Stimulated activated CD4-positive, alpha-beta T cell treated with anti-CD3 and anti-CD28 coated beads, Interleukin-12 subunit alpha, Interleukin-12 subunit beta, amount 100 ng/mL, for 48 hours (primary cell): ENCODE data around the gene RUFY4.

Source experiments
- DNase-seq, 3 donors: peaks; one replicate each; pipeline ENCODE4 v3.0.0-alpha.2; 2020; ENCODE audit warnings: low read depth in 2 of 3, low spot score in 1 of 3

Gene RUFY4

GRCh38 chr2:218060950-218061660 lies 7.9 kb upstream of the RUFY4 start:
- no peak for DNase-seq

- DNase-seq, result no peak
These were observed 5.6 kb upstream of the RUFY4 start for GRCh38 chr2:218063486-218063885.

- no peak for DNase-seq
These were observed 5.2 kb upstream of the RUFY4 start for GRCh38 chr2:218063896-218064295.

- no peak for DNase-seq
These were observed 3.6 kb upstream of the RUFY4 start for GRCh38 chr2:218065239-218066006.

- DNase-seq, result no peak
These were observed 2.0 kb upstream of the RUFY4 start for GRCh38 chr2:218066926-218067515.

- no peak for DNase-seq
These were observed 1.5 kb upstream of the RUFY4 start for GRCh38 chr2:218067523-218067922.

- DNase-seq, result no peak
These were observed 700 bp downstream of the RUFY4 start for GRCh38 chr2:218069606-218070300.

GRCh38 chr2:218070587-218070986 lies 1.5 kb downstream of the RUFY4 start:
- no peak for DNase-seq

- no peak for DNase-seq
These were observed 2.3 kb downstream of the RUFY4 start for GRCh38 chr2:218071218-218071937.

- no peak for DNase-seq
These were observed 2.9 kb downstream of the RUFY4 start for GRCh38 chr2:218072002-218072401.

- no peak for DNase-seq
These were observed 3.5 kb downstream of the RUFY4 start for GRCh38 chr2:218072478-218073024.

GRCh38 chr2:218073185-218073584 lies 4.1 kb downstream of the RUFY4 start:
- DNase-seq, result no peak

GRCh38 chr2:218074031-218074430 lies 5.0 kb downstream of the RUFY4 start:
- peak in 1 of 3 donors; percentile 11 for DNase-seq

- no peak for DNase-seq
These were observed 7.1 kb downstream of the RUFY4 start for GRCh38 chr2:218075975-218076811.

- no peak for DNase-seq
These were observed 8.6 kb downstream of the RUFY4 start for GRCh38 chr2:218077464-218078216.

GRCh38 chr2:218079943-218080913 lies 11.2 kb downstream of the RUFY4 start:
- DNase-seq, result no peak

- DNase-seq, result no peak
These were observed 12.0 kb downstream of the RUFY4 start for GRCh38 chr2:218081063-218081462.

GRCh38 chr2:218081695-218082094 lies 12.6 kb downstream of the RUFY4 start:
- no peak for DNase-seq
